Activated naive CD4-positive, alpha-beta T cell treated with anti-CD3 and anti-CD28 coated beads, Interleukin-2, amount 50 U/mL, for 16 hours (primary cell): ENCODE measurements around the gene KRTAP12-1.
"Not testable (repeated sequence)": the region's sequence is repeated elsewhere in the genome, so short reads cannot be mapped to it uniquely, and the experiment has no call there.

Experiments used
- DNase-seq: peaks from one replicate; pipeline ENCODE4 v3.0.0-alpha.2; 2020

KRTAP12-1 gene

DNA sequence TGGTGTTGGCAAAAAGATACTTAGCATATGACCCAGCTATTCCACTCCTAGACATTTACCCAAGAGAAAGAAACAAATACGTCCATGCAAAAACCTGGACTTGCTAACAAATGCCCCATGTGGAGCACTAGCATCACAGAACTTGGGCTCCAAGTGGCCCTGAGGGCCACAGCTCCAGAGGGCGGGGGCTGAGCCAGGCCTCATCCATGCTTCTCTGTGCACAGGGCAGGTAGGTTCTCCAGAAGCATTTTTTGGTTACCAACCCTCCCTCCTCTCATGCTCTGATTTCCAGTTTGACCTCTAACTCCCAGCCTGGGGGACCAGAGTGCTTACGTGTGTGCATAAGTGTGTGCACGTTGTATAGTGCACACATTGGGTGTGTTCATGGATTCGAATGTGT lies 17.3 kb downstream of the KRTAP12-1 start:
- DNase-seq: no peak

DNA sequence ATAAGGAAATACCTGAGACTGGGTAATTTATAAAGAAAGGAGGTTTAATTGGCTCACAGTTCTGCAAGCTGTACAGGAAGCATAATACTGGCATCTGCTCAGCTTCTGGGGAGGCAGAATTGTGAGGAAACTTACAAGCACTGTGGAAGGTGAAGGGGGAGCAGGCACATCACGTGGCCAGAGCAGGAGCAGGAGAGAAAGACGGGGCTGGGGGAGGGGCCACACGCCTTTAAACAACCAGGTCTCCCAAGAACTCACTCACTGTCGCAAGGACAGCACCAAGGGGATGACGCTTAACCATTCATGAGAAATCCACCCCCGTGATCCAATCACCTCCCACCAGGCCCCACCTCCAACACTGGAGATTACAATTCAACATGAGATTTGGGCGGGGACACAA lies 20.4 kb downstream of the KRTAP12-1 start:
- not testable (repeated sequence) for DNase-seq

DNA sequence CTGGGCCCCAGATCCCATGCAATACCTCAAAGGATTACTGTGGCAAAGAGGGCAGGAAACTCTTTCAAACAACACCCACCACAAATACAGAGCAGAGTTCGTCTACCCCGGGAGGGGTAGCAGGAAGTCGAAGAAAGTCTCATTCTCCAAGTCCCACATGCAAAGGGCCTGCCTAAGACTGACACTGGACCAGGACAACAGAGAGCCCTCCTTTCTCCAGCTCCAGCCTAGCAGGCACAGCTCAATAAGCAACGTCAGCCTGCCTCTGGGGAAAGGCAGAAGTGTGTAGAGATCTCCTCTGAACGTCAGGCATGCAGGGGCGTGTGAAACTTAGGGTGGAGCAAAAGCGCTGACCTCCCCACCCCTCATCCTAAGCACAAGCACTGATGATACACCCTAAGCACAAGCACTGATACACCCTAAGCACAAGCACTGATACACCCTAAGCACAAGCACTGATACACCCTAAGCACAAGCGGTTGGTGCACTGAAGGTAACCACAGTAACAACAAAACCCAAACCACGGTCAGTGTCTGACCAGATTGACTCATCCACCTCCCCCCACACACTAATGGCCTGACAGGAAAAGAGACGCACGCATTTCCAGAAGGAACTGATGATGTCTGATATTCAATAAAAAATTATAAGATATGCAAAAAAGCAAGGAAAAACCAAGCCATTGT lies 22.9 kb downstream of the KRTAP12-1 start:
- DNase-seq: no peak

DNA sequence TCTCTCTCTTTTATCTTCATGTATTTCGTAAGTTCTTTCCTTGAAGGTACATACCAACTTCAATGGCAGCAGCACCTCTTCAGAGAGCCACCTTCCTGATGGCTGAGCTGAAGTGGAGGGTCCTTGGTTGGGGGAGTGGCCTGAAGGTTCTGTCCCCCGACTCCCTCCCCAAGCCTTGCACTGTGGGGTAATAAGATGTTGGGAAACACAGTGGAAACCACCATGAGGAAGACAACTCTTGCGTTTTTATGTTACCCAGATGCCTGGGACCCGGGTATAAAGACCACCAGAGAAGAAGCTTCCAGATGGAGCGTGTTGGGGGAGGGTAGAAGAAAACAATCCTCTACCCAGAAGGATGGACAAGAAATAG lies 23.4 kb downstream of the KRTAP12-1 start:
- no peak for DNase-seq

DNA sequence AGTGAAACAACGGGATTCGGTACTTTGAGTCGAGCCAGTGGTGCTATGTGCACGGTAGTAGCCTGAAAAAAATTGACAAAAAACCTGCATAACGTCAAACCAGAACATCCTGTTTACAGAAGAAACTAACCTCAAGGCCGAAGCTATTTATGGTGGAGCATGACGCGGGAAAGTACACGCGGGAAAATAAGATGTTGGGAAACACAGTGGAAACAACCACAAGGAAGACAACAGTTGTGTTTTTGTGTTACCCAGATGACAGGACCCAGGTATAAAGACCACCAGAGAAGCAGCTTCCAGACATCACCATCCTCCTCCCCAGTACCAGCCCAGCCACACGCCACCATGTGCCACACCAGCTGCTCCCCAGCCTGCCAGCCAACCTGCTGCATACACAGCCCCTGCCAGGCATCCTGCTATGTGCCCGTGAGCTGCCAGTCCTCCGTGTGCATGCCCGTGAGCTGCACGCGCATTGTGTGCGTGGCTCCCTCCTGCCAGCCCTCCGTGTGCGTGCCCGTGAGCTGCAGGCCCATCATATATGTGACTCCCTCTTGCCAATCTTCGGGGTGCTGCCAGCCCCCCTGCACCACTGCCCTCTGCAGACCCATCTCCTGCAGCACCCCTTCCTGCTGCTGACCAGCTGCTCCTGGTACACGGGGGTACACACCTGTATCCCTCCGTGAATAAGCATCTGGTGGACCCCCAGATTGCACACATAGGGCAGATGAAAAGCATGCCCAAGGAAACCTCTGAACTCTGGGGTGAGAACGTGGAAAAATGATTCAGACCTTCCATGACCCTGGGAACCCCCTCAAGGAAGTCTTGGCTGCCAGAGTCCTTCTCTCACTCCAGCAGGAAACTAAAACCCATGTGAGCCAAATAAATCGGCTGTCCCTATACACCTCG lies 24.1 kb downstream of the KRTAP12-1 start, which contains the start of gene KRTAP12-3:
KRTAP12-3 (plus strand) TSS at position 298 of the 906 bp plus-strand sequence; CDS start at position 346, 48 bp downstream.
- no peak for DNase-seq

DNA sequence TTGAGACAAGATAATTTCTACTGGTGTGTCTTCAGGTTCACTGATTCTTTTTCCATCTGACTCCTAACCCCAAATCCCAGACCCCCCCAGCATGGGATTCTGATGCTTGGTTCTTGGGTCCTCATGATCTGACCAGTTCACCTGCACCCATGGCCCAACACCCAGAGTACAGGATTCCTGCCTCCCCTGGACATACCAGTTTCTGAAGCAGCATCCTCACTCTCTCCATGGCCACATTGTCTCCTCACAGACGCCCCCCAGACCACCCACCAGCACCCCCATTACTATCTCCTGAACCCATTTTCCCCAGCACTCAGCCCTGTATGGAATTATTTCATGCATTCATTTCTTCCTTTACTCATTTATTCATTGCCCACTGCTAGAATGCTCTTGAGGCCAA lies 25.1 kb downstream of the KRTAP12-1 start:
- DNase-seq: no peak

DNA sequence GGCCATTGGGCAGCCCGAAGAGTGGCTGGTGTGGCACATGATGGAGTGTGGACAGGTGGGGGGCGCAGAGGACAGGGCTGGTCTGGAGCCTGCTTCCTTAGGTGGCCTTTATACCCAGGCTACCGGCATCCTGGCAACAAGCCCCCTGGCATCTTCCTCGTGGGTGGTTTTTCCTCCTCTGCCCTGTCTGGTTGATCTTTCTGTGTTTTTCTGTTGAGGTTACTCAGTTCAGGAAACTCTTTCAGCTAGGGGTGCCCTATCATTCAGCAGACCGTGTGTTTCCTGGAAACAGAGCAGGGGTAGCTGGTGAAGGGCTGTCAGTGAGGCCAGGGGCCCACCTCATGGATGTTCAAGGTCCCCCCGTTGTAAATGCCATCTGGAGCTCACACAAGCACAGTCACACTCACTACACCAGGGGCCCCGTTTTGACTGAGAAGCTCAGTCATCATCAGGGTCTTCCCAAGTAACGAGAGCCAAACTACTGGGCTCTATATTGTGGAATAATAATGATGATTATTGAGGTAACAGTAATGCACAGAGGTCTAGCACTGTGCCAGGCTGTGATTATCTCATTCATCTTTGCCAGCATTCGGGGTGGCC lies 27.3 kb downstream of the KRTAP12-1 start, which contains the start of gene KRTAP12-4:
KRTAP12-4 (minus strand) TSS at position 84 of the 600 bp plus-strand sequence; CDS start at position 39, 45 bp downstream.
- DNase-seq: no peak

DNA sequence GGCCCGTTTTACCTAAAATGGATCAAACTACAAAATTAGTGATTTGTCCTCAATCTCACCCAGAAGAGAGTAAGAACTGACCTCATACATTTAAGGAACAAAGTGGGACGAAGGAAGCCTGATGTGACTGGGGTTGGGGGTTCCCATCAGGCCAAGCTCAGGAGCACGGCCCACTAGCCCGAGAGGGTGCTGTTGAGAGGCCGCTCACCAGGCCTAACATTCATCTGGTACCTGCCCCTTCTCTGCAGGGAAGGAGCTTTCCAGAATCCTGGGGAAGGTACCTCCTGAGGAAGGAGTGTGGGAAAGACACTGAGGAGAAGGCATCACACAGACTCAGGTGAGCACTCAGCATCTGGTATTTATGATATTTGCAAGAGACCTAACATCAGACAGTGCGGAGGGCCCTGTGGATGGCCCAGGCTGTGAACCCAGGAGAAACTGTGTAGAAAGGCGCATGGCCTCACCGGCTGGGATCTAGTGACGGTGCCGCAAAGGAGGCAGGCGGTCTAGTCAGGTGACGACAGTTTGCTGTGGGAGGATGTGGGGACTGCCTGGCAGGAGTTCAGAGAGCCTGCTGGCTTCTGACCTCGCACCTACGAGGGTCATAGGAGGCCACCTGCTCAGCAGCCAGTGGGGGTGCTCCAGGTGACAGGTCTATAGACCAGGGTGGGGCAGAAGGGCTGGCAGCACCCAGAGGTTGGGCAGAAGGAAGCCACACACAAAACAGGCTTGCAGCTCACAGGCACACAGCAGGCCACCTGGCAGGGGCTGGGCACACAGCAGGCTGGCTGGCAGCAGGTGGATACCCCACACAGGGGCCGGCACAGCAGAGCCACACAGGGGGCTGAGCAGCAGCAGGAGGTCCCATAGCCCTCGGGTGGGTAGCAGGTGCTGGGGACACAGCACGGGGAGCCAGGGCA lies 28.0 kb downstream of the KRTAP12-1 start:
- DNase-seq: peak; percentile 31

DNA sequence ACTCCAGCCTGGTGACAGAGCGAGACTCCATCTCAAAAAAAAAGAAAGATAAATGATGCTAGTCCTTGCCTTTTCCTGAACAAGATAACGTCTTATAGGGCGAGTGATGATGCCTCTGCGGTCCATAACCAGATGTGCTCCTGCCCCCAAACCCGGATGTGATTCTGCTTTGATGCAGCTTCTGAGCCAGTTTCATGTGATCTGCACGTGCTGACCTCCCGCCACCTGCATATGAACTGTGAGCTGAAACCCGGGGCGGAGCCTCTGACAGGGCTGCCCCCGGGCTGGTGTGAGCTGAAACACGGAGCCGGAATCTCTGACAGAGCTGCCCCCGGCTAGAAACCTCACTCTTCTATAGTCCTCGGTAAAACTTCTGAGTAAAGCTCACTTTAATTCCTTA lies 28.8 kb downstream of the KRTAP12-1 start:
- DNase-seq: no peak

DNA sequence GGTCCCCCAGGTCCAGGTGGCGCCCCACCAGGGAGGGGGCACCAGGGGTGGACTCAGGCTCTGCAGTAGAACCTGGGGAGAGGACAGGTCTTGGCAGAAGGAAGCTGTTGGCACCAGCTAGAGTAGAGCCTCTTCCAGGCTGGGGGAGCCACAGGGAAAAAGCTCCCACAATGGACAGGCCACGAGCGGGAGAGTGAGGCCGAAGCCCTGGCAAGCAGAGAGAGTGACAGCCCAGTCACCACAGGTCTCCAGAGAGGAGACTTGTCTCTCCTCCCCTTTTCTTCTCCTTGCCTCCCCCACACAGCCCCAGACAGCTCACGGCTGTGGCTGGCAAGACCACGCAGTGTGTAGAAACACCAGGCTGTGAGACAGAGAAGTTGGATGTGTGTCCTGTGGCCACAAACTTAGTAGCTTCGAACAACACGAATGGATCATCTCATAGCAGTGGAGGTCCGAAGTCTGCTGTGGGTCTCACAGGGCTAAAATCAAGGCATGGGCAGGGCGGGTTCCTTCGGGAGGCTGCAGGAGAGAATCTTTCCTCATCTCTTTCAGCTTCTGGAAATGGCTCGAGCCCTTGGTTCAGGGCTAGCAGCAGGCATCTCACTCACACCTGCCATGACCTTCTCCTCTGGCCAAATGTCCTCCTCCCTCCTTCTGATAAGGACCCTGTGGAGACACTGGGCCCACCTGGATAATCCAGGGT lies 30.8 kb downstream of the KRTAP12-1 start:
- DNase-seq: no peak

DNA sequence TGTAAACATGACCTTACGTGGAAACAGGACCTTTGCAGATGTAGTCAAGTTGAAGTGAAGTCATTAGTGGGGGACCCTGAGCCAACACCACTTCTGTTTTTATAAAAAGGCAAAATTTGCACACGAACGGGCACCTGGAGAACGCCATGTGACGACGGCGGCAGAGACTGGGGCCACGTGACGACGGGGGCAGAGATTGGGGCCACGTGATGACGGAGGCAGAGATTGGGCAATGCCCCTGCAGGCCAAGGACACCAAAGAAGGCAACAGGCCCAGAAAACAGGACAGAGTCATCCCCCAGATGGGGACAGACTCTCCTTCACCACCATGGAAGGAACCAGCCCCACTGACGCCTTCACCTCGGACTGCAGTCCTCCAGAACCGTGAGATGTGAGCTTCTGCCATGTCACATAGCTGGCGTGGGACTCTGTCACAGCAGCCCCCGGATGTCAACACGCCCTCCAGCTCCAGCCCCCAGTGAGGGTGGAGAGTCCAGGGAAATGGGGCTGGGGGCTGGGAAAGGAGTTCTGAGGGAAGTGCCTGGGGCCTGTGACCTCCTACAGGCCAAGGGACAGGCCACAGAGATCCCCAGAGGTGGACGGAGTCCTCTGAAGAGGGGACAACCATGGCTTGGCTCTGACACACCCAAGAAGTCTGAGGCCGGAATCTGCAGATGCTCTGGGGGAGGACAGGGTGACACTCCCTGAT lies 31.5 kb downstream of the KRTAP12-1 start:
- DNase-seq: no peak

DNA sequence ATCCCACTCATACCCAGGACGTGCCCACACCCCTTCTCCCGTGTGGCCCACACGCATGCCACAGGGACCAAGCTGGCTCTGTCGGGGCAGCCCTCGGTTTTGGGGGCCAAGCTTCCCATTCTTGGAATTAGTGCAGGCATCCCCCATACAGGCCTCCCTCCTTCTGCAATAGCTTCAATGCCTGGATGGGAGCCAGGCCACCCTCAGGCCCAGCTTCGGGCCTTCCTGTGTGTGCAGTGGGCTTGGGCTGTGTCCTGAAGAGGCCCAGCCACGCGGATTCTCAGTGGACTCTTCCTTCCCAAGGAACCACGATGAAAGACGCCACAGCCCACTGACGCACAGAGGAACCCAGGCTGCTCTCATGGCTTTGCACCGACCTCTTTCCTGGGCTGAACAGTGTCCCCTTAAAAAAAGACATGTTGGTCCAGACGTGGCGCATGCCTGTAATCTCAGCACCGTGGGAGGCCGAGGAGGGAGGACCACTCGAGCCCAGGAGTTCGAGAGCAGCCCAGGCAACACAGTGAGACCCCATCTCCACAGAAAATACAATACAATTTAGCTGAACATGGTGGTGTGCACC lies 32.4 kb downstream of the KRTAP12-1 start:
- no peak for DNase-seq

DNA sequence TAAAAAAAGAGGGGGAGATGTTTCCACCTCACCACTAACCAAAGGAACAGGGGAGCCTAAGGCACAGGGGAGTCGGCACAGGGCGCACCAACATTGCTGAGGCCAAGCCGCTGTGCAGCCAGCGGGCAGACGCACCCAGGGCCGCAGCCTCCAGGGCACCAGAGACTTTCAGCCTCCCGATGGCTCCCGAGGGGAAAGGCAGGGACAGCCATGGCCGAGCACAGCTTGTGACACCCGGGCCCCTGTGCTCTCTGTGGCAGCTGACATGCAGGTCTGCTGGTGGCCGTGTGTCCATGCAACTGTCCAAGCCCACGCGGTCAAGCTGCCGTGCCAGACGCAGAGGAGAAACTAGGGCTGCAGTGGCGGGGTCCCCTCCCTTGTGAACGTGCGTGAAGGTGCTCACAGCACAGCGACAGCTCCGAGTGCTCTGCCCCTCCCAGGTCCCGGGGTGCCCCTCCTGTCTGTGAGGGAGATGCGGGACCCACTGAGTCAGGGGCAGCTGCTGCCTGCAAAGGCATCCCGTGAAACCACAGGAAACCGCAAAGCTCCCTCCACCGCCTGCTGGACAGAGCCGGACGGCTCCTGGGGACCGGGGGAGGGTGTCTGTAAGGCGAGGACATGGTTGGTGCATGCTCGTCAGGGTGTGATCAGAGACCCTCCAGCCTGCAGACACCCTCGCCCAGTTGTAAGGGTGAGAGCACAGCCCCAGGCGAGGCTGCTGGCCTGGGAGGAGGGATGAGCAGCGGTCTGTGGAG lies 33.2 kb downstream of the KRTAP12-1 start:
- DNase-seq: no peak

DNA sequence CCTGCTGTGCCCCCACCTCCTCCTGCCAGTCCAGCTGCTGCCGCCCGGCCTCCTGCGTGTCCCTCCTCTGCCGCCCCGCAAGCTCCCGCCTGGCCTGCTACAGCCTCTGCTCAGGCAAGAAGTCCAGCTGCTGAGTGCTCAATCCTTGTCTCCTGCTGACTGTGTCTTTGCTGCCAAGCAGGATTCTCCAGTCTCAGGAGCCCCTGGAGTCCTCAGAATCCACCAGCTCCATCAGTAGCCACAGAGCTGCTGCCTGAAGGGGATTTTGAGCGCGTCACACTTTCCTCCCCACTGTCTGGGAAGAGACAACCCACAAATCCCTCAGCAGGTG lies 34.8 kb downstream of the KRTAP12-1 start:
- DNase-seq: no peak

DNA sequence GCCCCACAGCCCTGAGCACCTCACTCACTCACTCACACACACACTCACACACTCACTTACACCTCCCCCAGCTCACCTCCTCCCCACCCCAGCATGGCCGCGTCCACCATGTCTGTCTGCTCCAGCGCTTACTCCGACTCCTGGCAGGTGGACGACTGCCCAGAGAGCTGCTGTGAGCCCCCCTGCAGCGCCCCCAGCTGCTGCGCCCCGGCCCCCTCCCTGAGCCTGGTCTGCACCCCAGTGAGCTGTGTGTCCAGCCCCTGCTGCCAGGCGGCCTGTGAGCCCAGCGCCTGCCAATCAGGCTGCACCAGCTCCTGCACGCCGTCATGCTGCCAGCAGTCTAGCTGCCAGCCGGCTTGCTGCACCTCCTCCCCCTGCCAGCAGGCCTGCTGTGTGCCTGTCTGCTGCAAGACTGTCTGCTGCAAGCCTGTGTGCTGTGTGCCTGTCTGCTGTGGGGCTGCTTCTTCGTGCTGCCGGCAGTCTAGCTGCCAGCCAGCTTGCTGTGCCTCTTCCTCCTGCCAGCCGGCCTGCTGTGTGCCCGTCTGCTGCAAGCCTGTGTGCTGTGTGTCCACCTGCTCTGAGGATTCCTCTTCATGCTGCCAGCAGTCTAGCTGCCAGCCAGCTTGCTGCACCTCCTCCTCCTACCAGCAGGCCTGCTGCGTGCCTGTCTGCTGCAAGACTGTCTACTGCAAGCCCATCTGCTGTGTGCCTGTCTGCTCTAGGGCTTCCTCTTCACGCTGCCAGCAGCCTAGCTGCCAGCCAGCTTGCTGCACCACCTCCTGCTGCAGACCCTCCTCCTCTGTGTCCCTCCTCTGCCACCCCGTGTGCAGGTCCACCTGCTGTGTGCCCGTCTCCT lies 35.4 kb downstream of the KRTAP12-1 start, which contains the start of gene KRTAP10-11:
KRTAP10-11 (plus strand) TSS at position 49 of the 856 bp plus-strand sequence; CDS start at position 94, 45 bp downstream.
- not testable (repeated sequence) for DNase-seq

DNA sequence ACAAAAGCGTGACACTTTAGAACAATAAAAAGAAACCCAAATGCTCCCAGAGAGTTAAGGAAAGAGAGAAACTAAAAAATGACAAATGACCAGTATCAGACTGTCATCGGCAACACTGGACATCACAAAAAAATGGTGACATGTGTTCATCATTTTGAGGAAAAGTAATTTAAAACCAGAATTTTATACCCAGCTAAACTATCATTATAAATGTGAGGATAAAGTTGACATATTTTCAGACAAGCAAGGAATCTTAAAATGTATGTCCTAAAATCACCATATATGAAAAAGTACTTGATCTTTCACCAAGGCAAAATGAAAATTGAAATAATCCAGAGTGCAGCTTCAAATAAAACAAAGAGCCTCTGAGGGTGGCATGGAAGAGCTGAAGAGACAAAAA lies 37.1 kb downstream of the KRTAP12-1 start:
- no peak for DNase-seq

DNA sequence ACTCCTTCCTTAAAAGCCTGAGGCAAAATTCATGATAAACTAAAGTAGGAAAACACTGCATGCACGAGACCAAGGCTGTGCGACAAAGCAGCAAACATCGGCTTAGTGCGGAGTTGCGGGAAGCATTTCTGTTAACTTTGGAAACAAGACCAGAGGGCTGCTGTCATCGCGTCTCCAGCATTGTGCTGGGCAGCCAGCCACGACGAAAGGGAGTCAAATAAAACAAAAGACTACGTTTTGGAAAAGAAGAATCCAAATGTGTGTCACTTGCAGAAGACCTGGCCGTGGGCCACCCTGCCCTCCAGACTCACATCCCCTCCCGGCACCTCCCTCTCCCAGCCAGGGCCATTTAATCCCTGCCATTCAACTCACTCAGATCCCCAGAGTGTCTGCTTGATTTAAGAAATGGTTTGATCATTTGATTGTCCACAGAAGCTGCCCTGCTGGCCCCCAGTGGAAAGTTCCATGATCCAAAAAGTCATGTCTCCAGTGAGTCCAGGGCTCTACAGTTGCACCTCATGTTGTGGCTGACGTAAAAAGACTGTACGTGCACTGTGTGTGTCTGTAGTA lies 38.1 kb downstream of the KRTAP12-1 start:
- no peak for DNase-seq

DNA sequence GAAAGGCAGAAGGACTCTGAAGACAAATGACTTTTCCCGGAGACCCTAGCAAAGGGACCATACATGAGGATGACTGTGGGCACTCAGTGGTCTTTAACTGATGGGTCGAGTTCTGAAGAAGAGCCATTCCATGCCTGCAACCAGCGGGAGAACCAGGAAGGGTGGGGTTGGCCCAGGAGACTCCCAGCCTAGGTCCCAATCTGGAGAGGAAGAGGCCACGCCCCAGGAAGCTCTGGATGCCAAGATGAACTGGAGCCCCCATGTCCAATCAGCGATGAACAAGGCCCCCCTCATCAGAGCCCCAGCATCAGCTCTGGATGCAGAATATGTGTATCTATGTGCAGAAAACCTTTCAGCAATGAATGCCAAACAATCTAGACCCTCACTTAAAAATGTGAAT lies 41.2 kb downstream of the KRTAP12-1 start:
- DNase-seq: no peak

DNA sequence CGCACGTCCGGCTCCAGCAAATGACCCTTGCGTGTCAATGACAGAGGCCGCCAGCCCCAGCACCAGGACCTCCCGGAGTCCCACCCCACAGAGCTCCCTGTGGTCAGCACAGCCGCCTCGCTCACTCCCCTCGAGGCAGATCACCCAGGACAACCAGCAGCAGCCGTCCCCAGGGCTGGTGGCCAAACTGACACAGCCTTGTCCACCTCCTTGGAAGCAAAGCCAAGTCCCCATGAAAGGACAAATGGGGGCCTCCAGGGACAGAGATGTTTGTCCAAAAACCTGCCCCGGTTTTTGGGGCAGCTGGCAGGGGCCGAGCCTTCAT lies 42.7 kb downstream of the KRTAP12-1 start:
- DNase-seq: no peak
